Mesenchymal stem cell (in vitro differentiated cells and primary cell): ENCODE results near the gene PRRT2.

ENCODE experiments used
- DNase-seq: peaks from one replicate; pipeline ENCODE4 v3.0.0-alpha.2; 2013
- H2AFZ ChIP-seq: one replicate; pipeline ENCODE4 v1.6.1; 2013; ENCODE audit warnings: low read depth, mild to moderate bottlenecking, control low read depth, inconsistent platforms, low read length, moderate library complexity
- H2AK5ac ChIP-seq: 2 replicates; pipeline ENCODE4 v1.6.1; 2013; ENCODE audit warnings: low read length, moderate library complexity, mild to moderate bottlenecking, inconsistent platforms; ENCODE audit not compliant: severe bottlenecking
- H2BK120ac ChIP-seq: one replicate; pipeline ENCODE4 v1.6.1; 2013; ENCODE audit warnings: low read depth, mild to moderate bottlenecking, inconsistent platforms, low read length, moderate library complexity
- H2BK12ac ChIP-seq, 2 experiments: one replicate each; pipeline ENCODE4 v1.6.1; 2013; ENCODE audit warnings: inconsistent platforms in 2 of 2, low read length in 2 of 2, mild to moderate bottlenecking in 2 of 2, moderate library complexity in 2 of 2, control low read depth in 1 of 2
- H2BK15ac ChIP-seq: one replicate; pipeline ENCODE4 v1.6.1; 2013; ENCODE audit warnings: mild to moderate bottlenecking, low read depth, inconsistent platforms; ENCODE audit not compliant: poor library complexity, severe bottlenecking
- H2BK5ac ChIP-seq: 2 replicates; pipeline ENCODE4 v1.6.1; 2013; ENCODE audit warnings: low read depth, mild to moderate bottlenecking, low read length, control low read depth, inconsistent platforms; ENCODE audit not compliant: poor library complexity, severe bottlenecking
- H3K14ac ChIP-seq, 2 experiments: one replicate each; pipeline ENCODE4 v1.6.1; 2013; ENCODE audit warnings: inconsistent platforms in 2 of 2, low read length in 2 of 2, control low read depth in 1 of 2, mild to moderate bottlenecking in 1 of 2, moderate library complexity in 1 of 2
- H3K18ac ChIP-seq, 2 experiments: one replicate each; pipeline ENCODE4 v1.6.1; 2013; ENCODE audit warnings: inconsistent platforms in 2 of 2, low read length in 2 of 2, control low read depth in 1 of 2, low read depth in 1 of 2, mild to moderate bottlenecking in 1 of 2
- H3K23ac ChIP-seq, 2 experiments: one replicate each; pipeline ENCODE4 v1.6.1; 2013; ENCODE audit warnings: inconsistent platforms in 2 of 2, low read length in 2 of 2, mild to moderate bottlenecking in 2 of 2, moderate library complexity in 2 of 2, control low read depth in 1 of 2
- H3K27ac ChIP-seq: 2 replicates; pipeline ENCODE4 v1.5.1; 2013; ENCODE audit warnings: mild to moderate bottlenecking, moderate library complexity, low read length, control low read depth, inconsistent platforms; ENCODE audit not compliant: poor library complexity, severe bottlenecking
- H3K27me3 ChIP-seq, 2 experiments: 2 replicates each; pipeline versions ENCODE4 v1.6.1 to v1.7.0; 2013; ENCODE audit warnings: low read length in 2 of 2, mild to moderate bottlenecking in 2 of 2, moderate library complexity in 2 of 2, control low read depth in 1 of 2, inconsistent platforms in 1 of 2; ENCODE audit not compliant: control insufficient read depth in 1 of 2, insufficient read depth in 1 of 2
- H3K36me3 ChIP-seq, 2 experiments: 2 replicates each; pipeline versions ENCODE4 v1.6.1 to v1.7.0; 2013; ENCODE audit warnings: low read length in 2 of 2, control low read depth in 1 of 2, inconsistent platforms in 1 of 2, low read depth in 1 of 2, mild to moderate bottlenecking in 1 of 2; ENCODE audit not compliant: insufficient read depth in 2 of 2, control insufficient read depth in 1 of 2
- H3K4ac ChIP-seq, 2 experiments: one replicate each; pipeline ENCODE4 v1.6.1; 2013; ENCODE audit warnings: inconsistent platforms in 2 of 2, low read length in 2 of 2, mild to moderate bottlenecking in 2 of 2, moderate library complexity in 2 of 2, control low read depth in 1 of 2, low read depth in 1 of 2
- H3K4me1 ChIP-seq: 2 replicates; pipeline ENCODE4 v1.6.1; 2013; ENCODE audit warnings: low read depth, low read length, control low read depth; ENCODE audit not compliant: control insufficient read depth, insufficient read depth
- H3K4me2 ChIP-seq: 2 replicates; pipeline ENCODE4 v1.6.1; 2013; ENCODE audit warnings: low read length, mild to moderate bottlenecking, inconsistent platforms; ENCODE audit not compliant: poor library complexity, severe bottlenecking
- H3K4me3 ChIP-seq, 2 experiments: 2 replicates each; pipeline versions ENCODE4 v1.5.1 to v1.7.0; 2013; ENCODE audit warnings: low read length in 2 of 2, mild to moderate bottlenecking in 2 of 2, control low read depth in 1 of 2, low read depth in 1 of 2; ENCODE audit not compliant: insufficient read depth in 1 of 2
- H3K79me1 ChIP-seq: replicated peaks from 2 replicates; pipeline ENCODE4 v1.6.1; 2013; ENCODE audit warnings: mild to moderate bottlenecking, control low read depth, low read length, inconsistent platforms; ENCODE audit not compliant: poor library complexity, severe bottlenecking
- H3K9ac ChIP-seq: 2 replicates; pipeline ENCODE4 v1.7.0; 2013; ENCODE audit warnings: mild to moderate bottlenecking, low read length, moderate library complexity
- H3K9me3 ChIP-seq: 2 replicates; pipeline ENCODE4 v1.7.0; 2013; ENCODE audit warnings: mild to moderate bottlenecking, low read length; ENCODE audit not compliant: control insufficient read depth
- H4K8ac ChIP-seq: one replicate; pipeline ENCODE4 v1.6.1; 2013; ENCODE audit warnings: inconsistent platforms, mild to moderate bottlenecking, low read length, moderate library complexity
- H4K91ac ChIP-seq: one replicate; pipeline ENCODE4 v1.6.1; 2013; ENCODE audit warnings: mild to moderate bottlenecking, low read length, inconsistent platforms
- WGBS: methylation state at CpG from one replicate; pipeline ENCODE4 v1.1.7; 2013; ENCODE audit warnings: mixed read lengths; 5-methylcytosine and 5-hydroxymethylcytosine counted together

Gene PRRT2

GRCh38 chr16:29808219-29808900 is 3.6 kb upstream of the PRRT2 start:
- no peak overlapping the region for H2BK120ac ChIP-seq
- peak overlapping the region; percentile 70 for H3K4me2 ChIP-seq
- H3K14ac ChIP-seq = peak overlapping the region in 1 of 2 experiments; percentile 88
- 52% methylated on average over 25 of the region's 25 CpGs for WGBS
- peak overlapping the region in 1 of 2 experiments; percentile 57 for H3K4ac ChIP-seq
- peak overlapping the region; percentile 91 for H3K9ac ChIP-seq
- H3K79me1 ChIP-seq = peaks cover 8% of the 10 kb centered on the region
- no peaks in the 10 kb centered on the region for H3K9me3 ChIP-seq
- peak overlapping the region in 1 of 2 experiments; percentile 24 for H2BK12ac ChIP-seq
- no peak overlapping the region for H4K91ac ChIP-seq
- peak overlapping the region; percentile 1 to 68 for H3K18ac ChIP-seq
- peaks cover 65% of the 10 kb centered on the region for H3K4me1 ChIP-seq
- H2BK5ac ChIP-seq = no peak overlapping the region
- H3K23ac ChIP-seq = no peak overlapping the region
- no peak overlapping the region for H2AK5ac ChIP-seq
- H3K27ac ChIP-seq = peak overlapping the region; percentile 51
- H4K8ac ChIP-seq = peak overlapping the region; percentile 70
- H2AFZ ChIP-seq = no peak overlapping the region
- no peak for DNase-seq
- H3K4me3 ChIP-seq = peak overlapping the region; percentile 66 to 81
- no peaks in the 10 kb centered on the region for H3K27me3 ChIP-seq
- no peak overlapping the region for H2BK15ac ChIP-seq
- peaks cover 16 to 33% of the 10 kb centered on the region in 2 experiments for H3K36me3 ChIP-seq

DNA sequence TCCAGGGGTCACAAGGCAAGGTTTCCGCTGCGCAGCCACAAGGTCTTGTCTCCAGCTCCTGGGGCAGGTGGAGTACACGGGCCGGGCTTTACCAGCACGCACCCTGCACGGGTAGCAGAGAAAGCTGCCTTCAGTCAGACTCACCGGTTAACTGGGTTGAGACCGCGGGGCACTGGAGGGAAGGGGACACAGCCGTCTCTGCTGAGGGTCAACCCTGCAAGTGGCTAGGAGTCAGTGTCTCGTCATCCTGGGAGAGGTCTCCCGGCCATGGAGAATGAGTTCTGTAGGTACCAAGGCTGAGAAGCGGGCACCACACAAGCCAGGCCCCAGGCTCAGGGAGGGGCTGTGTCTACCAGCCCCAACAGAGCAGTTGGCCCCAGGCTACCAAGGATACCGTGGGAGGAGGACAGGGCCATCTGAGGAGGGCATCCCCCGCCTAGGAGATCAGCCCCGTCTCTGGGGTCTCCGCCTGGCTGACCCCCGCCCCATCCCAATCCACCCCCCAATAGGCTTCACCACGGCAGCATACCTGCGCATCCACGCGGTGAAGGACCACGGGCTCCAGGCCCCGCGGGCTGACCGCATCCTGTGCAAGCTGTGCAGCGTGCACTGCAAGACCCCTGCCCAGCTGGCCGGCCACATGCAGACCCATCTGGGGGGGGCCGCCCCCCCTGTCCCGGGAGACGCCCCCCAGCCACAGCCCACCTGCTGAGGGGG is 2.8 kb upstream of the PRRT2 start:
- no peak overlapping the region for H2AFZ ChIP-seq
- peak overlapping the region; percentile 42 for H2BK120ac ChIP-seq
- H2BK12ac ChIP-seq = peak overlapping the region in 1 of 2 experiments; percentile 58
- H3K4me1 ChIP-seq = peaks cover 61% of the 10 kb centered on the region
- peak overlapping the region in 1 of 2 experiments; percentile 89 for H3K14ac ChIP-seq
- H3K9ac ChIP-seq = peak overlapping the region; percentile 91
- H3K27me3 ChIP-seq = no peaks in the 10 kb centered on the region
- no peak for DNase-seq
- H4K8ac ChIP-seq = peak overlapping the region; percentile 61
- H3K9me3 ChIP-seq = no peaks in the 10 kb centered on the region
- WGBS = 77% methylated on average over 29 of the region's 31 CpGs
- H3K4ac ChIP-seq = no peak overlapping the region
- H3K23ac ChIP-seq = peak overlapping the region in 1 of 2 experiments; percentile 75
- no peak overlapping the region for H2BK5ac ChIP-seq
- H3K79me1 ChIP-seq = peaks cover 10% of the 10 kb centered on the region
- peak overlapping the region; percentile 34 for H3K4me2 ChIP-seq
- peak overlapping the region; percentile 62 for H4K91ac ChIP-seq
- H3K36me3 ChIP-seq = peaks cover 16 to 33% of the 10 kb centered on the region in 2 experiments
- H2AK5ac ChIP-seq = peak overlapping the region; percentile 27
- H3K18ac ChIP-seq = peak overlapping the region; percentile 28 to 55
- H3K4me3 ChIP-seq = peak overlapping the region in 1 of 2 experiments; percentile 81
- H3K27ac ChIP-seq = no peak overlapping the region
- H2BK15ac ChIP-seq = no peak overlapping the region

GRCh38 chr16:29809850-29810698 is 1.9 kb upstream of the PRRT2 start:
- WGBS = 48% methylated on average over 13 of the region's 23 CpGs
- H3K23ac ChIP-seq = no peak overlapping the region
- no peak overlapping the region for H3K4me2 ChIP-seq
- no peaks in the 10 kb centered on the region for H3K27me3 ChIP-seq
- peak overlapping the region; percentile 42 for H2BK120ac ChIP-seq
- H3K9ac ChIP-seq = peak overlapping the region; percentile 87
- peak overlapping the region in 1 of 2 experiments; percentile 61 for H3K18ac ChIP-seq
- H3K27ac ChIP-seq = peak overlapping the region; percentile 29
- H2AFZ ChIP-seq = no peak overlapping the region
- peak overlapping the region; percentile 80 for H4K91ac ChIP-seq
- H3K4me3 ChIP-seq = no peak overlapping the region
- H2BK5ac ChIP-seq = no peak overlapping the region
- peaks cover 60% of the 10 kb centered on the region for H3K4me1 ChIP-seq
- peak overlapping the region; percentile 3 for H2BK15ac ChIP-seq
- peak; percentile 59 for DNase-seq
- H3K14ac ChIP-seq = no peak overlapping the region
- peaks cover 16 to 33% of the 10 kb centered on the region in 2 experiments for H3K36me3 ChIP-seq
- H2AK5ac ChIP-seq = no peak overlapping the region
- peak overlapping the region in 1 of 2 experiments; percentile 17 for H3K4ac ChIP-seq
- peaks cover 8% of the 10 kb centered on the region for H3K79me1 ChIP-seq
- H4K8ac ChIP-seq = peak overlapping the region; percentile 10
- H2BK12ac ChIP-seq = peak overlapping the region in 1 of 2 experiments; percentile 74
- no peaks in the 10 kb centered on the region for H3K9me3 ChIP-seq
